ENCODE data around the gene PELI3.
"Not testable (repeated sequence)": the region's sequence is repeated elsewhere in the genome, so short reads cannot be mapped to it uniquely, and the experiment has no call there.

Gene PELI3

GRCh38 chr11:66443602-66444001 lies 23.1 kb upstream of the PELI3 start:
- no peak for DNase-seq (ENCODE audit: low read depth, low spot score)

GRCh38 chr11:66447012-66447411 lies 19.7 kb upstream of the PELI3 start:
- DNase-seq (ENCODE audit: low read depth, low spot score), result no peak

GRCh38 chr11:66448523-66448922 lies 18.2 kb upstream of the PELI3 start:
- DNase-seq (ENCODE audit: low read depth, low spot score), result no peak

GRCh38 chr11:66450560-66450959 lies 16.1 kb upstream of the PELI3 start:
- no peak for DNase-seq (ENCODE audit: low read depth, low spot score)

GRCh38 chr11:66451663-66452062 lies 15.0 kb upstream of the PELI3 start:
- DNase-seq (ENCODE audit: low read depth, low spot score), result no peak

- DNase-seq (ENCODE audit: low read depth, low spot score), result no peak
Measured at GRCh38 chr11:66454247-66454646, 12.5 kb upstream of the PELI3 start.

GRCh38 chr11:66454828-66455227 lies 11.9 kb upstream of the PELI3 start:
- no peak for DNase-seq (ENCODE audit: low read depth, low spot score)

GRCh38 chr11:66457826-66458225 lies 8.9 kb upstream of the PELI3 start:
- no peak for DNase-seq (ENCODE audit: low read depth, low spot score)

- DNase-seq (ENCODE audit: low read depth, low spot score), result no peak
Measured at GRCh38 chr11:66459138-66459778, 7.4 kb upstream of the PELI3 start.

- DNase-seq (ENCODE audit: low read depth, low spot score), result no peak
Measured at GRCh38 chr11:66462010-66462409, 4.7 kb upstream of the PELI3 start.

- no peak for DNase-seq (ENCODE audit: low read depth, low spot score)
Measured at GRCh38 chr11:66462911-66463310, 3.8 kb upstream of the PELI3 start.

GRCh38 chr11:66464116-66464515 lies 2.6 kb upstream of the PELI3 start:
- not testable (repeated sequence) for DNase-seq (ENCODE audit: low read depth, low spot score)

- no peak for DNase-seq (ENCODE audit: low read depth, low spot score)
Measured at GRCh38 chr11:66464916-66465315, 1.8 kb upstream of the PELI3 start.

- no peak for DNase-seq (ENCODE audit: low read depth, low spot score)
Measured at GRCh38 chr11:66465373-66466224, 1.1 kb upstream of the PELI3 start.

- DNase-seq (ENCODE audit: low read depth, low spot score), result no peak
Measured at GRCh38 chr11:66467034-66467659, 442 bp downstream of the PELI3 start.

GRCh38 chr11:66467756-66468155 lies 1.1 kb downstream of the PELI3 start:
- DNase-seq (ENCODE audit: low read depth, low spot score), result no peak

GRCh38 chr11:66468691-66469090 lies 2.0 kb downstream of the PELI3 start:
- DNase-seq (ENCODE audit: low read depth, low spot score), result no peak

- no peak for DNase-seq (ENCODE audit: low read depth, low spot score)
Measured at GRCh38 chr11:66469441-66469840, 2.7 kb downstream of the PELI3 start.

- no peak for DNase-seq (ENCODE audit: low read depth, low spot score)
Measured at GRCh38 chr11:66470015-66470414, 3.3 kb downstream of the PELI3 start.

- no peak for DNase-seq (ENCODE audit: low read depth, low spot score)
Measured at GRCh38 chr11:66471142-66471541, 4.4 kb downstream of the PELI3 start.

GRCh38 chr11:66472054-66472453 lies 5.3 kb downstream of the PELI3 start:
- DNase-seq (ENCODE audit: low read depth, low spot score), result no peak

GRCh38 chr11:66473167-66473566 lies 6.5 kb downstream of the PELI3 start:
- DNase-seq (ENCODE audit: low read depth, low spot score), result no peak
